Measurements from ENCODE around the gene DOCK2. TPM values are rescaled to one million over a fixed set of nuclear protein-coding genes. Genes with fewer than 3 reads are reported as not detected.

DOCK2 gene
- total and polyA plus RNA-seq, 2 donors: 34.6 to 99.4 TPM

DNA sequence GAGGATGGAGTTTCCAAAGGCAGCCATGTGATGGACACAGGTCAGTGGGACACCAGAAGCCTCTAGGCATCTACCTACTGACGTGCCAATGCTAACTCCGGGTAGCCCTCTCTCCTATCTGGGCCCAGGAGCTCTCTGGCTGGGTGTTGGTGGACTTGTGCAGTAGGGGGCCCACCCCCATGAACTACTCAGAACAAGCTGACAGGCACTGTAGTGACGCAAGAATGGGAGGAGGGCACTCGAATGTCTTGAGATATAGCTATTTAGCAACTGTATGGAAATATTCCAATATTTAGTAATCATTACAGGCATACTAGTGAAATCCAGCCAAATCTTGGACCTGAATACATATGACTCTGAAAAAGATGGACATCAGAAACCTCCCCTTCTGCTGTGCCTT, 5.7 kb upstream of the DOCK2 start:
- H3K9me3 ChIP-seq (ENCODE audit: control insufficient read depth in 2 of 2, insufficient read depth in 1 of 2, low read length in 1 of 2): no peaks in the 10 kb centered on the region
- H3K27ac ChIP-seq (ENCODE audit: low read depth in 1 of 2, low read length in 1 of 2): no peak overlapping the region
- H3K4me3 ChIP-seq (ENCODE audit: low read length in 2 of 2): no peak overlapping the region
- no peak for DNase-seq (ENCODE audit: low read depth in 6 of 9, low spot score in 9 of 9)
- no peaks in the 10 kb centered on the region for H3K36me3 ChIP-seq (ENCODE audit: control insufficient read depth in 2 of 2, insufficient read depth in 2 of 2, low read length in 1 of 2)
- WGBS: 94% methylated on average over 4 of the region's 4 CpGs
- H3K4me1 ChIP-seq (ENCODE audit: control insufficient read depth in 2 of 2, insufficient read depth in 2 of 2, low read length in 2 of 2): peaks cover 0 to 3% of the 10 kb centered on the region in 2 donors
- H3K27me3 ChIP-seq (ENCODE audit: control insufficient read depth in 2 of 2, insufficient read depth in 1 of 2, low read length in 1 of 2): no peaks in the 10 kb centered on the region

DNA sequence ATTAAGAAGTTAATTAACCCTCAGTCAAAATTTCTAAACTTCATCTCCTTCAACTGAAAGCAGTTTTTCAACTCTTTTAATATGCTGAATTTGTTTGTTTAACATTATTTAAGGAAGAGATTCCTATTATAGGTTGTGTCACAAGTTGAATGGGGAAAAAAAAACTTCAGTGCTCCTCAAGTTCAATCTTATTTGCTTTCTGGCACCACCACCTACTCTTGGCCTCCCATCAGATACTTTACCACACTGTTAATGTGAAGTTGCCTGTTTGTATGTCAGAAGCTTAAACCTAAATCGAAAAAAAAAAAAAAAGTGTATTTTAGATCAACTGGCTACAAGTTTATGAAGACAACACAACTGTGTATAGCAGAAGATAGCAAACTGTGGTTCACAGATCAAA, 4.1 kb upstream of the DOCK2 start:
- H3K4me3 ChIP-seq (ENCODE audit: low read length in 2 of 2): no peak overlapping the region
- no peaks in the 10 kb centered on the region for H3K27me3 ChIP-seq (ENCODE audit: control insufficient read depth in 2 of 2, insufficient read depth in 1 of 2, low read length in 1 of 2)
- H3K27ac ChIP-seq (ENCODE audit: low read depth in 1 of 2, low read length in 1 of 2): no peak overlapping the region
- H3K4me1 ChIP-seq (ENCODE audit: control insufficient read depth in 2 of 2, insufficient read depth in 2 of 2, low read length in 2 of 2): peaks cover 0 to 10% of the 10 kb centered on the region in 2 donors
- 98% methylated on average over 1 of the region's 1 CpG for WGBS
- DNase-seq (ENCODE audit: low read depth in 6 of 9, low spot score in 9 of 9): no peak
- H3K9me3 ChIP-seq (ENCODE audit: control insufficient read depth in 2 of 2, insufficient read depth in 1 of 2, low read length in 1 of 2): peaks cover 0 to 3% of the 10 kb centered on the region in 2 donors
- no peaks in the 10 kb centered on the region for H3K36me3 ChIP-seq (ENCODE audit: control insufficient read depth in 2 of 2, insufficient read depth in 2 of 2, low read length in 1 of 2)

DNA sequence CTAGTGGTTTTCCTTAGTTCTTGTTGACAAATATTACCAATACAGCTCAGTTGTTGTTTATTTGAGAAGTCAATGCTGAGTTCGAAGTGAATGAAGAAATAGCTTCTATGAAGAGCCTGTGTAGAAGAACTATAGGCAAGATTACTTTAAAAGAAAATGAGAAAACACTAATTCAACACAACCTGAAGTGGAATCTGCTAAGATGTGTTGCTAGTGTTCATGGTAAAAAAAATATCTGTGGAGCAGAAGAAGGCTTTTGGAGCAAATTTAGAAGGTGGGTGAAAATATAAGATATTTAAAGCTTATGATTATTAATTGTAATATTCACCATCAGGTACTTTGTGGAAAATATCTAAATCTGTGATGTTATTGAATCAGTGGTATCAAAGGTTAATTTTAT, 2.5 kb upstream of the DOCK2 start:
- Histone ChIP-seq H3K27me3 (ENCODE audit: control insufficient read depth in 2 of 2, insufficient read depth in 1 of 2, low read length in 1 of 2) (no peaks in the 10 kb centered on the region), H3K27ac (ENCODE audit: low read depth in 1 of 2, low read length in 1 of 2) (no peak overlapping the region), H3K9me3 (ENCODE audit: control insufficient read depth in 2 of 2, insufficient read depth in 1 of 2, low read length in 1 of 2) (peaks cover 1 to 6% of the 10 kb centered on the region in 2 donors), H3K4me3 (ENCODE audit: low read length in 2 of 2) (no peak overlapping the region), H3K36me3 (ENCODE audit: control insufficient read depth in 2 of 2, insufficient read depth in 2 of 2, low read length in 1 of 2) (peaks cover 3 to 14% of the 10 kb centered on the region in 2 donors), H3K4me1 (ENCODE audit: control insufficient read depth in 2 of 2, insufficient read depth in 2 of 2, low read length in 2 of 2) (peaks cover 9 to 19% of the 10 kb centered on the region in 2 donors)
- 94% methylated on average over 1 of the region's 1 CpG for WGBS
- no peak for DNase-seq (ENCODE audit: low read depth in 6 of 9, low spot score in 9 of 9)

GRCh38 chr5:169635936-169636335, 1.1 kb upstream of the DOCK2 start:
- Histone ChIP-seq H3K27me3 (ENCODE audit: control insufficient read depth in 2 of 2, insufficient read depth in 1 of 2, low read length in 1 of 2) (no peaks in the 10 kb centered on the region), H3K9me3 (ENCODE audit: control insufficient read depth in 2 of 2, insufficient read depth in 1 of 2, low read length in 1 of 2) (peaks cover 1 to 6% of the 10 kb centered on the region in 2 donors), H3K4me3 (ENCODE audit: low read length in 2 of 2) (no peak overlapping the region), H3K27ac (ENCODE audit: low read depth in 1 of 2, low read length in 1 of 2) (no peak overlapping the region), H3K36me3 (ENCODE audit: control insufficient read depth in 2 of 2, insufficient read depth in 2 of 2, low read length in 1 of 2) (peaks cover 3 to 27% of the 10 kb centered on the region in 2 donors), H3K4me1 (ENCODE audit: control insufficient read depth in 2 of 2, insufficient read depth in 2 of 2, low read length in 2 of 2) (peaks cover 9 to 19% of the 10 kb centered on the region in 2 donors)
- DNase-seq (ENCODE audit: low read depth in 6 of 9, low spot score in 9 of 9): no peak
- WGBS: 71% methylated on average over 1 of the region's 1 CpG

- 47% methylated on average over 23 of the region's 23 CpGs for WGBS
- H3K4me3 ChIP-seq (ENCODE audit: low read length in 2 of 2): peak overlapping the region; percentile 65 to 70
- DNase-seq (ENCODE audit: low read depth in 6 of 9, low spot score in 9 of 9): peak in 2 of 9 donors; percentile 20 to 23
Observed at GRCh38 chr5:169636477-169637084, 494 bp upstream of the DOCK2 start.

GRCh38 chr5:169637549-169638121, 560 bp downstream of the DOCK2 start:
- DNase-seq (ENCODE audit: low read depth in 6 of 9, low spot score in 9 of 9): peak; percentile 59 to 91 (median 80)
- peaks cover 3 to 27% of the 10 kb centered on the region in 2 donors for H3K36me3 ChIP-seq (ENCODE audit: control insufficient read depth in 2 of 2, insufficient read depth in 2 of 2, low read length in 1 of 2)
- peak overlapping the region; percentile 93 for H3K27ac ChIP-seq (ENCODE audit: low read depth in 1 of 2, low read length in 1 of 2)
- H3K27me3 ChIP-seq (ENCODE audit: control insufficient read depth in 2 of 2, insufficient read depth in 1 of 2, low read length in 1 of 2): no peaks in the 10 kb centered on the region
- peak overlapping the region; percentile 65 to 70 for H3K4me3 ChIP-seq (ENCODE audit: low read length in 2 of 2)
- H3K9me3 ChIP-seq (ENCODE audit: control insufficient read depth in 2 of 2, insufficient read depth in 1 of 2, low read length in 1 of 2): peaks cover 1 to 6% of the 10 kb centered on the region in 2 donors
- H3K4me1 ChIP-seq (ENCODE audit: control insufficient read depth in 2 of 2, insufficient read depth in 2 of 2, low read length in 2 of 2): peaks cover 9 to 19% of the 10 kb centered on the region in 2 donors
- 2% methylated on average over 18 of the region's 18 CpGs for WGBS

More at GRCh38 chr5:169636477-169637084, 494 bp upstream of the DOCK2 start:
- Histone ChIP-seq H3K36me3 (ENCODE audit: control insufficient read depth in 2 of 2, insufficient read depth in 2 of 2, low read length in 1 of 2) (peaks cover 3 to 27% of the 10 kb centered on the region in 2 donors), H3K27me3 (ENCODE audit: control insufficient read depth in 2 of 2, insufficient read depth in 1 of 2, low read length in 1 of 2) (no peaks in the 10 kb centered on the region), H3K4me1 (ENCODE audit: control insufficient read depth in 2 of 2, insufficient read depth in 2 of 2, low read length in 2 of 2) (peaks cover 9 to 19% of the 10 kb centered on the region in 2 donors), H3K27ac (ENCODE audit: low read depth in 1 of 2, low read length in 1 of 2) (peak overlapping the region; percentile 93), H3K9me3 (ENCODE audit: control insufficient read depth in 2 of 2, insufficient read depth in 1 of 2, low read length in 1 of 2) (peaks cover 1 to 6% of the 10 kb centered on the region in 2 donors)

GRCh38 chr5:169641253-169641652, 4.2 kb downstream of the DOCK2 start:
- DNase-seq (ENCODE audit: low read depth in 6 of 9, low spot score in 9 of 9): no peak
- Histone ChIP-seq H3K36me3 (ENCODE audit: control insufficient read depth in 2 of 2, insufficient read depth in 2 of 2, low read length in 1 of 2) (peaks cover 3 to 27% of the 10 kb centered on the region in 2 donors), H3K9me3 (ENCODE audit: control insufficient read depth in 2 of 2, insufficient read depth in 1 of 2, low read length in 1 of 2) (peaks cover 1 to 6% of the 10 kb centered on the region in 2 donors), H3K4me3 (ENCODE audit: low read length in 2 of 2) (no peak overlapping the region), H3K27ac (ENCODE audit: low read depth in 1 of 2, low read length in 1 of 2) (no peak overlapping the region), H3K4me1 (ENCODE audit: control insufficient read depth in 2 of 2, insufficient read depth in 2 of 2, low read length in 2 of 2) (peaks cover 9 to 17% of the 10 kb centered on the region in 2 donors), H3K27me3 (ENCODE audit: control insufficient read depth in 2 of 2, insufficient read depth in 1 of 2, low read length in 1 of 2) (no peaks in the 10 kb centered on the region)
- WGBS: 88% methylated on average over 6 of the region's 6 CpGs

DNA sequence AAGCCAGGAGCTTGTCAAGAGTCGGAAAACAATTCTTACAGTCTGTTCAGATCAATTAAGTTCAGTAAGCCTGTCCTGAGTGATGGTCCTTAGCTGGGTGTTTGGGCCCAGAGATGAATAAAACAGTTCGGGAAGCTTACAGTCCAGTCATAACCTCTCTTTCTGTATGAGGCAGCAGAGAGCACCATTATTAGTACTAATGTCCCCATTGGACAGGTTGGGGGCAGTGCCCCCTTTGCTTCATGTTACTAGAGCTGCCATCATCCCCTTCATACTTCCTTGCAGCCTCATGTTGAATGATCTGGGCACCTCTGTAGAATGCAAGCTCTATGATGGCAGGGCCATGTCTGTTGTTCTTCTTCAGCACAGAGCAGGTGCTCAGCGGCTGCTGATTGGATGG, 9.8 kb downstream of the DOCK2 start:
- DNase-seq (ENCODE audit: low read depth in 6 of 9, low spot score in 9 of 9): no peak
- Histone ChIP-seq H3K4me3 (ENCODE audit: low read length in 2 of 2) (no peak overlapping the region), H3K27ac (ENCODE audit: low read depth in 1 of 2, low read length in 1 of 2) (no peak overlapping the region), H3K27me3 (ENCODE audit: control insufficient read depth in 2 of 2, insufficient read depth in 1 of 2, low read length in 1 of 2) (no peaks in the 10 kb centered on the region), H3K9me3 (ENCODE audit: control insufficient read depth in 2 of 2, insufficient read depth in 1 of 2, low read length in 1 of 2) (no peaks in the 10 kb centered on the region), H3K36me3 (ENCODE audit: control insufficient read depth in 2 of 2, insufficient read depth in 2 of 2, low read length in 1 of 2) (peaks cover 8 to 14% of the 10 kb centered on the region in 2 donors), H3K4me1 (ENCODE audit: control insufficient read depth in 2 of 2, insufficient read depth in 2 of 2, low read length in 2 of 2) (peaks cover 26 to 47% of the 10 kb centered on the region in 2 donors)
- 96% methylated on average over 3 of the region's 3 CpGs for WGBS

GRCh38 chr5:169647566-169647965, 10.5 kb downstream of the DOCK2 start:
- Histone ChIP-seq H3K36me3 (ENCODE audit: control insufficient read depth in 2 of 2, insufficient read depth in 2 of 2, low read length in 1 of 2) (peaks cover 8 to 14% of the 10 kb centered on the region in 2 donors), H3K4me3 (ENCODE audit: low read length in 2 of 2) (no peak overlapping the region), H3K27me3 (ENCODE audit: control insufficient read depth in 2 of 2, insufficient read depth in 1 of 2, low read length in 1 of 2) (no peaks in the 10 kb centered on the region), H3K4me1 (ENCODE audit: control insufficient read depth in 2 of 2, insufficient read depth in 2 of 2, low read length in 2 of 2) (peaks cover 26 to 52% of the 10 kb centered on the region in 2 donors), H3K27ac (ENCODE audit: low read depth in 1 of 2, low read length in 1 of 2) (peak overlapping the region; percentile 25 to 76), H3K9me3 (ENCODE audit: control insufficient read depth in 2 of 2, insufficient read depth in 1 of 2, low read length in 1 of 2) (no peaks in the 10 kb centered on the region)
- DNase-seq (ENCODE audit: low read depth in 6 of 9, low spot score in 9 of 9): peak in 4 of 9 donors; percentile 13 to 54 (median 22)
- 2% methylated on average over 1 of the region's 1 CpG for WGBS

Measured in thymus (tissue), 11 donors.